Activated CD4-positive, alpha-beta T cell treated with anti-CD3 and anti-CD28 coated beads, Interleukin-2, amount 50 U/mL, for 48 hours (primary cell): ENCODE results near the gene VPS11.

Experiments used
- DNase-seq, 2 experiments: peaks; one replicate each; pipeline ENCODE4 v3.0.0-alpha.2; 2020

Gene VPS11

DNA sequence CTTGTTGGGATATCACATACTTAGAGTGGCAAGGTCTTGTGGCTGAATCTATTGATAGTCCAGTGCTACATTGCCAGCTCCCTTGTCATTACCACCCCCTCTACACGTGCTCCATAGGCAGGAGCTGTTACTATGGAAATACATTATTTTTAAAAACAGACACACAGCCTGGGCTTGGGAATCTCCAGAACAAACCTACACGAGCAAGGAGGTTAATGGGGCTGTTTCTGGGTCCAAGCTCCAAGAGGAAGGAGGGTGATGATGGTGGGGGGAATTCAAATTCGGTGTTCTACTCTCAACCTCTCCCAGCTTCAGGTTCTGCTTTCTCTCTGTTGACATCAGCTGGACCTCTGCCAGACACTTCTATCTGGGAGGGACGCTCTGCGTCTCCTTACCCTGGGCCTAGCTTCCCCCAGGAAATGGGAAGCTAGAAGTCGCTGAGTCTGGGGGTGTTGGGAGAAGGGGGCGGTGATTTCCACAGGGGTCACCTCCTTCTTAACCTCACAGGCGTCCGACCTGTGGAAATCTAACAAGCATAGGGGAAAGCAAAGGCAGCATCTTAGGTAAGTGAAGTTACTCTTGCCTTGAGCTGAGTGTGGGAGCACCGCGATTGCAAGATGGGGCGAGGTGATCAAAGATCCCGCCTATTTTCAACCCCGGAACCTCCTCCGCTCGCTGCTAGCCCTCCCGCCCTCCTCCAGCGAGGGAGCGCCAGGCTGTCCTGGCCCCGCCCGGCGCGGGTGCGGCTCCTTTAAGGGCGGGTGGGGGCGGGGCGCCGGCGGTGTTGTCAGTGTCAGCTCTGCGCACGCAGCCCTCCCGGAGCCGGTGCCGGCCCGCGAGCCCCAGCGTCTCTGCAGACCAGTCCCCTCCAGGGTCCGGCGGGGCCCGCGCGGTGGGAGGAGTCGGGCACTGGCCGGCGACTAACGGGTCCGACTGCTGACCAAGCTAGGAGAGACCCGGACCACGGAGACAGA lies 39.2 kb downstream of the VPS11 start, which contains the start of gene C2CD2L:
C2CD2L (plus strand) TSS at position 781 of the 974 bp plus-strand sequence. CDS start 398 bp downstream, outside the sequence.
- peak; percentile 88 to 91 for DNase-seq

DNA sequence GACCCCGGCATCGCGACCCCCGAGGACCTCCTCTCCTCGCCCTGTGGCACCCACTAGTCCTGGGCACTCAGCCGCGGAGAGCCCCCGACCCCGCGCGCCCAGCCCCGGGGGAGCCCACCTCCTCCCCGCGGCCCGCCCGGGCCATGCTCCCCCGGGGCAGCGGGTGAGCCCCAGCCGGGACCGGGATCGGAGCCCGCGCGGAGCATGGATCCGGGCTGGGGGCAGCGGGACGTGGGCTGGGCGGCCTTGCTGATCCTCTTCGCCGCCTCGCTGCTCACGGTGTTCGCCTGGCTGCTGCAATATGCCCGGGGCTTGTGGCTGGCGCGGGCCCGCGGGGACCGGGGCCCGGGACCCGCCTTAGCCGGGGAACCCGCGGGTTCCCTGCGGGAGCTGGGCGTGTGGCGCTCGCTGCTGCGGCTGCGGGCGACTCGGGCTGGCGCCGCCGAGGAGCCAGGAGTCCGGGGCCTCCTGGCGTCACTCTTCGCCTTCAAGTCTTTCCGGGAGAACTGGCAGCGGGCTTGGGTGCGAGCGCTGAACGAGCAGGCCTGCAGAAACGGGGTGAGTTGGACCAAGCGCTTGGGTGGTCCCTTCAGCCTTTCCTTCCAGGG lies 40.0 kb downstream of the VPS11 start:
- DNase-seq = peak in 1 of 2 experiments; percentile 30

DNA sequence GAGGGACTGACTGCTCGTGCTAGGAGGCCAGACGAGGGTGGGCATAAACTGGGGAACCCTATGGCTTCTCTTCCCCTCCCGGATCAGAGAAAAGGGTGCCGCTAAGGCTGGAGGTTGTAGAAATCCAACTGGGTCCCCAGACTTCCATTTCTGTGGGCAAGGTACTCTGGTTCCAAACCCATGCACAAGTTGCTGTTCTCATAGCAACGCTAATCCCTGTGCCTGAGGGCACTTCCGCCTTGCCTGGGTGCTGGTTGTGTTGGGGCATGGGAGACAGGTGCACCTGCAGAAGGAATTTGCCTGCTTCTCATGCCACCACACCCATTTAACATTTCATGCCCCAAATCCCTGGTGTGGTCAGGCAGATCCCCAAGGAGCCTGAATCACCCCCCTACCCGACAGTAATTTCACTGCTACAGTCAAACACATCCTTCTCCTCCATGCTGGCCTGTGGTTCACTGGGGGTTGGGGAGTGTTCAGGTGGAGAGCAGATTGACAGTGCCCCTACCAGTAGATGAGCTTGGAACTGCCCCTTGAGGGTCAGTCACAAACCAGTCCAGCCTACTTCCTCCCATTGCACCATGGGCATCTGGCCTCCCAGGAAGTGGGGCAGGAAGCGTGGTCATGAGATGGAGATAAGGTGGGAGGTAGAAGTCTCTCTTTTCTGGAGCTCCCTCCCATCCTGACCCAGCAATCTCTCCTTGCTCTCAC lies 40.7 kb downstream of the VPS11 start:
- peak in 1 of 2 experiments; percentile 49 for DNase-seq

DNA sequence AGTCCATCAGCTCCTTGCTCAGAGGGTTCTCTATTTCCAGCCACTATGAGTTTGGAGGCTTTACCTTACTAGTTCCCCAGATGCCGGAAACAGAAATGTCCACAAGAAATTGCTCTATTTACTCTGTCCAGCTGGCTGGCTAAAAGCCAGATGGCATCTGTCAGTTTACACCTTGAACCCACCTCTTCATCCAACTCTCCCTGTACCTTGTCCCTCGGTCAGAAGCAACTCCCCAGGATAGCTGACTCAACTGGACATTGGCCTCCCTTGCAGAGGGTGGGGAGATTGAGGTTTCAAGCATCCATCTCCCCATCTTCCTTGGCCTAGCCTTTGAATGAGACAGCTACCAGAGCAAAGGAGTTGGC lies 41.2 kb downstream of the VPS11 start:
- no peak for DNase-seq

DNA sequence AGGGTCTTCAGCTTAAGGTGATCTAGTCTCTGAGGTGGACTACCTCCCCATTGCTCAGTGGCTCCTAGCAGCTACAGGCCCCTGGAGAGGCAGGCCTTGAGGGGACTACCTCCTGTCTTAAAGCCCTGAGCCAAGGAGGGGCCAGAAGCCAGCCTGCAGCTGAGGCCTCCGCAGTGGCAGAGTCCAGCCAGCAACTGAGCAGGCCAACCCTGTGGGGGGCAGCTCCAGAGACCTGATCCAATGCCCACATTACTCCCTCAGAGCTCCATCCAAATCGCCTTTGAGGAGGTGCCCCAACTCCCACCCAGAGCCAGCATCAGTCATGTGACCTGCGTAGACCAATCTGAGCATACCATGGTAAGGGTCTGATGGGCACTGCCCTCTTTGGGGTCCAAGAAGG lies 42.2 kb downstream of the VPS11 start:
- no peak for DNase-seq

DNA sequence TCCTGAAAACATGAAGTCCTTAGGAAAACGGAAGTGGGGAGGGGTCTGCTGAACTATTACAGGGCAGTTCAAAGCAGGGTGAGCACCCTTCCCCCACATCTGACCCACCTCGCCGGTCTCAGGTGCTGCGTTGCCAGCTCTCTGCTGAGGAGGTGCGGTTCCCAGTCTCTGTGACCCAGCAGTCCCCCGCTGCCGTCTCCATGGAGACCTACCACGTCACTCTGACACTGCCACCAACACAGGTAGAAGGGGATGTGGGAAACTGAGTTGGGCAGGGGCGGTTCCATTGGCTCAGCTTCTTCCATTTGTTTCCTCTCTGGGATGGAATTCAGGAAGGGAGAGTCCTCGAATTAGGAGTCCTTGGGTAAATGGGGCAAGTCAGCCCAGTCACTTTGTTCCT lies 42.8 kb downstream of the VPS11 start:
- DNase-seq = no peak

DNA sequence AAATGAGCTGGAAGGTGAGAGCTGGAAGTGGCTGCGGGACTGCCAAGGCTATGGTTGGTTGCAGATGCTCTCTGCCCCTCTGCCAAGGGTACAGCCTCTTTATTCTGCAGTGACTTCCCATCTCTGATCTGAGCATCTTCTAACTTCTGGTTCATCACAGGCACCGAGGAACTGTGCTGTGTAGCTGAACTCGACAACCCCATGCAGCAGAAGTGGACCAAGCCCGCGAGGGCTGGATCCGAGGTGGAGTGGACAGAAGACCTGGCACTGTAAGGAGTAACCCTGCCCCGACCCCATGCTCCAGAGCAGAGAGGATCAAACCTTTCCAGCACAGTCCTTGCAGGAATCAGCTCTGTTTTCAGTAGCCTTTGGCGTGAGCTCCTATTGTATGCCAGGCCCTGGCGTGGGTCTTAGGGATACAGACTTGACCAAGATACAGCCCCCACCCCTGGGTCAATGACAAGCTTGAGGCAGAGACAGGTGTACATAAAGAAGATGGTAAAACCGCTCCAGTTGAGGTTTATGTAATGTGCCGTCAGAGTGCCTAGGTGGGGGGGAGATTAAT lies 43.8 kb downstream of the VPS11 start:
- no peak for DNase-seq

DNA sequence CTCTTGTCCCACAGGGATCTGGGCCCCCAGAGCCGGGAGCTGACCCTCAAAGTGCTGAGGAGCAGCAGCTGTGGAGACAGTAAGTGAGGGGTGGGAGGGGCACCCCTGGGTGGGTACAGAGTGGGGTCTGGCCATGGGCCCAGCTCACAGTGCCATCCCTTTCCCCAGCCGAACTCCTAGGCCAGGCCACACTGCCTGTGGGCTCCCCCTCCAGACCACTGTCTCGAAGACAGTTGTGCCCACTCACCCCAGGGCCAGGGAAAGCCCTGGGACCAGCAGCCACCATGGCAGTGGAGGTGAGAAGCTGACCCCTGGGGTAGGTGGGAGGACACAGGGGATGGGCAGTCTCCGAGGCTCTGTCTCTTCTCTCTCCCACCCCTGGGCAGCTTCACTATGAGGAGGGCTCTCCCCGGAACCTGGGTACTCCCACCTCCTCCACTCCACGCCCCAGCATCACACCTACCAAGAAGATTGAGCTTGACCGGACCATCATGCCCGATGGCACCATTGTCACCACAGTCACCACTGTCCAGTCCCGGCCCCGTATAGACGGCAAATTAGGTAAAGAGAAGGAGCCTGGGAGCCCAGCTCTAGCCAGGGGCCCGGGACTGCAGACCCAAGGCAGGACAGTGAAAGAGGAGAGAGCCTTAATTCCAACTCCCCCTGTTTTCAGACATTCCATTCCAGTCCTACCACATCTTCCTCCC lies 44.8 kb downstream of the VPS11 start:
- DNase-seq = no peak

DNA sequence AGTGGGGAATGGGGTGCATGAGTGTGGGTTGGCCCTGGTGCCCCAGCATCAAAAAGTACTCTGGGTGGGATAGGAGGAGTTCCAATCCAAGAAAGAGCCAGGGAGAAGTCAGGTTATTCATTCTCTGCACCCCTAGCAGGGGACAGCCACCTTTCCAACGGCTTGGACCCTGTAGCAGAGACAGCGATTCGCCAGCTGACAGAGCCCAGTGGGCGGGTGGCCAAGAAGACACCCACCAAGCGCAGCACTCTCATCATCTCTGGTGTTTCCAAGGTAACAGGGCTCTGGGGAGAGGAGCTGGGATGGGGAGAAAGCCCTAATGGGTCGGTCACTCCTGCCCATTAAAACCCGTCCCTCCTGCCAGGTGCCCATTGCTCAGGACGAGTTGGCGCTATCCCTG lies 46.1 kb downstream of the VPS11 start:
- DNase-seq = no peak

DNA sequence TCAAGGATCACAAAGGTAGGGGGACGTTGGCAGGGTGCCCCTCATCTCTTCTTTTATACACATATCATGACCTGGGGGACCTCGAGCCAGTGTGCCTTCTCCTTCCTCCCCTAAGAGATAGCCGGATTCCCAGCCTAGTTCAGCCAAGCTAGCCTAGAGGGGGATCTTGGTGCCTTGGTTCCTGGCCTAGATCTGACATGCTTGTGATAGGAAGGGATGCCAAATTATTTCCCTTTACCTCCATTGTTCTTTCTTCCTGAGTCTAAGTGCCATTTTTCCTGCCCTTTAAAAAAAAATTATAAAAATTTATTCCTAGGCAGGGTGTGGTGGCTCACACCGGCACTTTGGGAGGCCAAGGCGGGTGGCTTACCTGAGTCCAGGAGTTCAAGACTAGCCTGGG lies 46.7 kb downstream of the VPS11 start:
- DNase-seq = no peak

DNA sequence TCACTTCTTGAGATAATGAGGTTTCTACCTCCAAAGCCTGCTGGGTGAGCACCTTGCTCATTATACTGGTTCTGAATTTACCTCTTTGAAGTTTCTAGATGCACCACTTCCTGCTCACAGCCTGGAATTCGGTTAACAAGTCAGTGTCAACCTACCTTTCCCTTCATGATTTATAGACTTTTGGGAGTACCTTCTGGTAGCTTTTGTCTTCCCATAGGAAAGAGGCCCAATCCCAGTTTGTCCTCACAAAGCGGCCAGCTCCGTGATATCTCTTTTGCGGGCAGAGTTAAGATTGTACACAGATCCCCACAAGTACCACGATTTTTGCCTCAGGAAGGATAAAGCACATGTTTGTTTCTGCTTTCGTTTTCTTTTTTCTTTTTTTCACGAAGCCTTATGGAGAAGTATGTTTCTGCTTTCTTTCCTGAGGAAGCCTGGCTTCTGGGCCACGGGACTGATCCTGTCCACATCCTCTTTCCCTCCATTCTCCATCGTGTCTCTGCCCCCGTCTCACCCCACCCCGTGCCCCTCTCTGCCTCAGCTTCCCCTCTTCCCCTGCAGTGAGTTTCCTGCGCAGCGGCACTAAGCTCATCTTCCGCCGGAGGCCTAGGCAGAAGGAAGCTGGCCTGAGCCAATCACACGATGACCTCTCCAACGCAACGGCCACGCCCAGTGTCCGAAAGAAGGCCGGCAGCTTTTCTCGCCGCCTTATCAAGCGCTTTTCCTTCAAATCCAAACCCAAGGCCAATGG lies 48.0 kb downstream of the VPS11 start:
- peak; percentile 28 to 32 for DNase-seq

DNA sequence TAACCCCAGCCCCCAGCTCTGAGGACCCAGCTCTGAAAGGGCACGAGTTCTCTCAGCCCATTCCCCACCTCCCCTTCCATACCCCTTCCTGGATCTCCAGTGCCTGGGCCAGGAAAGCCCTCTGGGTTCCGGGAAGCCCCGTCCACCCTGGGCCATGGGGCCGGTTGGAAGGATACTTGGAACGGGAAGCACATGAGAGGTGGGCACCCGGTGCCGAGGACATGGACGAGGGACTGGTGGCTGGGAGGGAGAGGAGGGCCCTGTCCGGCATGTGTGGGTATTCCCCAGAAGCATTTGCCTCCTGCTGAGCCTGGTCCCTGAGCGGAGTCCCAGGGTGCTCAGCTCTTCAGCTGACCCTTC lies 48.6 kb downstream of the VPS11 start:
- no peak for DNase-seq

DNA sequence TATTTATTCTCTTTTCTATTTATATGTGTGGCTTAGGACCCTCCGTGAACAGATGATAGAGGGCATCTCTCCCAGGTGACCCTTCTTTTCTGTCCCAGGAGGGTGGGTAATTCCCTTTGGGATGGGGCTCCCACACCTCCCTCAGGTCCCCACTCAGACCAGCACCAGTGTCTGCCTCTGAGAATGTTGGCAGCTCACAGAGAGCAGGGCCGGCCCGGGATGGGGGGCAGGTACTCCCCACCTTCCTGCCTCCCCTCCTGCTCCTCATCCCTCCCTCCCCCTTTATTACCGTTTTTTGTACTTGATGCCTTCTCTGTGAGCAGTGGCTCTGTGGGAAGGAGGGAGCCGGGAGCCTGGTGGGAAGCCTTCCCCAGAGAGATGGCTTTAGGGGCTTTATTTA lies 49.0 kb downstream of the VPS11 start:
- no peak for DNase-seq

DNA sequence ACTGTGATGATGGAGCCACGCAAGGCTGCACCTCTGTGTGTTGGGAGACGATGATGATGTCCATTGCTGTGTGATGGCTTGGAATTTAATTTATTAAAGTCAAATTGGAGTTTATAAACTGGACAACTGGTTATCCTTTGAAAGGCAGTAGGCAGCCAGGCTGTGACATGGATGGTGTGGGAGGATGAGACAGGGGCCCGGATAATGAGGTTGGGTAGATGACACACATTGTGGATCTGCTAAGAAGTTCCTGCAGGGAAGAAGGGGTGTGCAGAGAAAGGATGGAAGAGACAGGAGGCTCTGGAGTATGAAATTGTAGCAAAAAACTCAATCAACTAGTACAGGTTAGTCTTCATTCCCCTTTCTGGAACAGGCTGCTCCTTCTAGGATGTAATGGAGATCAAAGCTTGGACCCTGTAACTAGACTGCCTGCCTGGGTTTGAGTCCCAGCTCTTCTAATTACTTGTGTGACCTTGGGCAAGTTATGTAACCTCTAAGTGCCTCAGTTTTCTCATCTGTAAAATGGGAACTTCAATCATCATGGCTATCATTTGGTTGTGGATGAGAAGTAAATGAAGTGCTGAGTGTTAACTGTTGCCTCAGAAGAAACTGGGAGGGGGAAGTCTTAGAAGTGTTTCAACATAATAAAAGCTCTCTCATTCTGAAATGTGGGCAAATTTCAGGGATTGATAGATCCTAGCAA lies 49.5 kb downstream of the VPS11 start:
- DNase-seq = no peak

DNA sequence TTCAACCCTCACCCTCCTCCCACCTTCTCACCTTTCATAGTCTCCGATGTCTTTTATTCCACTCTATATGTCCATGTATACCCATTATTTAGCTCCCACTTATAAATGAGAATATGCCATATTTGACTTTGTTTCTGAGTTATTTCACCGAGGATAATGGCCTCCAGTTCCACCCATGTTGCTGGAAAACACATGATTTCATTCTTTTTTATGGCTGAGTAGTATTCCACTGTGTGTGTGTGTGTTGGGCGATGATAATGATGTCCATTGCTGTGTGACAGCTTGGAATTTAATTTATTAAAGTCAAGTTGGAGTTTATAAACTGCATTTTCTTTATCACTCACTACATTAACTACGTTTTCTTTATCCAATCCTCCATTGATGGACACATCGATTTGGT lies 50.6 kb downstream of the VPS11 start:
- no peak for DNase-seq

DNA sequence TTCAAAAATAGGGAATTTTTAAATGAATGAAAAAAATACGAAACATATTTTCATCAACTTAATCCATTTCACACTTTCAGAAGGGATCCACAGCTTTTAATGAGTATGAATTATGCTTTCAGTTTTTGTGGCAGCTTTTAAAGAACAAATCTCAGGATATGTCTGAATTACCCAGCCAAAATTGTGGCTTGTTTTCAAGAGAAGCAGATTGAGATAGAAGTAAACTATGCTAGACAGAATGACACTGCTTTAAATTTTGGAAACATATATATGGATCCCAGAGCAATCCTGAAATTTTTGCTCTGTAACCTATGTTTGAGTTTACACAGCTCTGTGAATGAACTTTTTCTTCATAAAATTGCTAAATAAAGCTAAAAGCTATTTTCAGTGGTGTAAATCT lies 51.3 kb downstream of the VPS11 start:
- no peak for DNase-seq

DNA sequence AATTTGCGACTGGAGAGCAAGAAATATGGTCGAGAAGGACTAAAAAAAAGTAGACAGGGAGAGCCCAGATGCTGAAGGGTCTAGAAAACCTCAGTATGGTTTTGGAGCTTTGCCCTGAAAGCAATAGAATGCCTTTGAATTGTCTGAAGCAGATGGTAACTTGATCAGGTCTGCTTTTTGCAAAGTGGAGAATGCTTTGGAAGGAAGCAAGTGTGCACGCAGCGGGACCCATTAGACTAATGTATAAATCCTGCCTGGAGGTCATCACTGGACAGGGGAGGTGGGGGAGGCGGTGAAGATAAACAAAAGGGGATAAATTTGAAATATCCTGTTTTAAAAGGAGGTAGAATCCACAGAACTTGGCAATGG lies 53.0 kb downstream of the VPS11 start:
- peak in 1 of 2 experiments; percentile 21 for DNase-seq

DNA sequence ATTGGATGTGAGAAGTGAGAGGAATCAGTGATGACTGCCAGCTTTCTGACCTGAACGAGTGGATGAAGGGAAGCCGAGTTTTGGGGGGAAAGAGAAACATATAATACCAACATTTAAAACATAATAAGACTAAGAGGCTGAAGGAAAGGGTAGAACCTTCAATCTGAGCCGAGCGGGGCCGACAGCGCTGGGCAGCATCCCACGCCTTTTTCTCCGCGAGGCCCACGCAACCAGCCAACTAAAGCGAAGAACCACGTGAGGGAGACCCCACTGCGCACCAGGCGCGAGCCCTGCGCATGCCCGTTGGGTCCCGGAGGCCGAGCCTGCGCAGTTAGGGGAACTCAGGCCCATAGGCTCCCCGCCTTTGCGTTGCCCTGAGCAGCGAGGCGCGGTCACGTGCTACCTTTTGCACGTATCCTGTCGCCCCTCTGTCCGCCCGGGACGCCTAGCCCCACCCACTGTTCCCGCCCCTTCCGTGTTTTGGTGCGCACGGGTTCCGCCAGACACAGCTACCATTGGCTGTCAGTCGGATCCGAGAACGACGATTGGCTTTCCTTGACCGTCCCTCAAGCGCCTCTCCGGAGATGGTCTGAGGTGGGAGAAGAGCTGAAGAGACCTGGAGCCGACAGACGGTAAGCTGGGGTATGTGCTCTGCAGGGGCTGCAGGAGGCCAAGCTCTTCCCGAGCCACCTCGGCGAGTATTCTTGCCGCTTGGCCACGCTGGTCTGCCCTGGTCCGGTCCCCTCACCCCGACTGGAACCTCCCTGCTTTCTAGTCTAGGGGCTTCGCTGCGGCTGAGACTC lies 53.6 kb downstream of the VPS11 start, which contains the start of gene HINFP:
HINFP (plus strand) TSS at position 573 of the 803 bp plus-strand sequence. CDS start 5,365 bp downstream, outside the sequence.
- peak; percentile 100 for DNase-seq

DNA sequence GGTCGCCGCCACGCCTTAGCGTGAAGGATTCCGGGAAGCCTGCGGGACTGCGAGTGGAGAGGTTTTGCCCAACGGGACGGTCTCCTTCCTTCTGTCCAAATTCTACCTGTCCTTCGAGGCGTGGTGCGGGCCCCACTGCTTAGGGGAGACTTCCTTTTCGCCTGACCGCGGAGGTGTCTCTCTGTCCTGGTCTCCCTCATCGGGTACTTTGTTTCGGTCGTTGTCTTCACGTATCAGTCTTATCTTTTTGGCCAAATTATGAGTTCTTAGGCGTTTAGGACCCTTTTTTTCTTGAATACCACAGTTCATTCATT lies 54.1 kb downstream of the VPS11 start:
- DNase-seq = no peak

DNA sequence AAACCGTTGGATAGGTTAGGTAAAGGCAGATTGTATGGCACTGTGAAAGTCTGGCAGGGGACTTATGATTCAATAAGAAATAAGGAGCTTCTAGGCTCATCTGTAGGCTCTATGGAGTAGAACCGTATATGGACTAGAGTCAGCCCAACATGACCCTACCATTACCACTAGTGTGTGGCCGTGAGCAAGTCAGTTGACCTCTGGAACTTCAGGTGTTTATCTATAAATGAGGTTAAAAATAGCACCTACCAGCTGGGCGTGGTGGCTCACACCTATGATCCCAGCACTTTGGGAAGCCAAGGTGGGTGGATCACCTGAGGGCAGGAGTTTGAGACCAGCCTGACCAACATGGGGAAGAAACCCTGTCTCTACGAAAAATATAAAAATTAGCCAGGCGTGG lies 58.2 kb downstream of the VPS11 start:
- no peak for DNase-seq
